ENCODE results near the gene ZNF469.

The ZNF469 gene

DNA sequence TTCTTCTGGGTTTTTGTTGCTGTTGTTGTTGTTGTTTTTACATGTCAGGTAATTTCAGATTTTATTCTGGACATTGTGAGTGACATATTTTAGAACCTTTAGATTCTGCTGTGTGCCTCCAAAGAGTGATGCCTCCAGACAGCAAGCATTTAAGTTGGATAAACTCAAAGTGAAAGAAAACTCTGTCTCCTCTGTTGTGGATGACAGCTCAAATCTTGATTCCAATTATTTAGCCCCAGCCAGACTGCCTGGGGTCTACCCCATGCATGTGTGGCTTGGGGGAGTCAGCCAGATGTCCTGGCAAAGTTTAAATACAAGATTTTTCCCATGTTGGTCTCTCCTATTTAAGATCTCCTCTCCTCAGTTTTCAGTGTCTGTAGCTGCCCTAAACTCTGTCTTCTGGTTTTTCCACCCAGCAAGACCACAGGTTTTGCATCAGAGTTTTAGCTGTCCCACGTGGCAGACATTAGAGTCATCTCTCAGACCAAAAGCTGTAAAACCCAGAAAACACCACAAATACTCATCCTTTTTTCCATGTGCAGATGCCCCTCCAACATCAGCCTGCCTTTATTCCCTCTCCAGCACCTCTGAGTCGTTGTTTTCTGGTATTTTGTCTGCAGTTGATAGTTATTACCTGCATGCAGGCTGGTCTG is 19.4 kb upstream of the ZNF469 start:
- no peak for DNase-seq

DNA sequence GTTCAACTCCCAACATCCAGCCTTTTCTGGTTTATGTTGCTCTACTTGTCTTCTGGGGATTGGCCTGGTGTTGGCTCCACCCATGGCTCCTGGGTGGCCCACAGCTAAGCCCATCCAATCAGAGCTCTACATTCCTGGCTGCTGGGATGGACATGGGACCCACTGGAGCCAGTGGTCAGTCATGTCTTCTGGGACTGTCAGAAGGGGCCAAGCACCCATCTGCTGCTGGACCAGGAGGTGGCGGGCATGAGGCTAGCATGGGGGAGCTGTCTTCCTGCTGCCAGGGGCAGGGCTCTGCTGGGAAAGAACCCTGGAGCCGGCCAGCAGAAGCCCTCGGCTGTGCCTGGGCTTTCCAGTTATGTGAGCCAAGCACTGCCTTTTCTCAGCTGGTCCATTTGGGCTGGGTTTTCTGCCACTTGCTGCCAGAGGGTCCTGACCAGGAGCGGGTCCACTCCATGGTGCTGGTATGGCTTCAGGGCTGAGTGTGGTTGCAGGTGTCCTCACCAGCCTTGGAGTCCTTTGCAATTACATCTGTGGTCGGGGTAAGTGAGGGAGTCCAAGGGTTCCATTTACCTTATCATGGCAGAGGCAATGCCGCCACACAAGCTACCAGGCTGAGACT is 17.4 kb upstream of the ZNF469 start:
- no peak for DNase-seq

DNA sequence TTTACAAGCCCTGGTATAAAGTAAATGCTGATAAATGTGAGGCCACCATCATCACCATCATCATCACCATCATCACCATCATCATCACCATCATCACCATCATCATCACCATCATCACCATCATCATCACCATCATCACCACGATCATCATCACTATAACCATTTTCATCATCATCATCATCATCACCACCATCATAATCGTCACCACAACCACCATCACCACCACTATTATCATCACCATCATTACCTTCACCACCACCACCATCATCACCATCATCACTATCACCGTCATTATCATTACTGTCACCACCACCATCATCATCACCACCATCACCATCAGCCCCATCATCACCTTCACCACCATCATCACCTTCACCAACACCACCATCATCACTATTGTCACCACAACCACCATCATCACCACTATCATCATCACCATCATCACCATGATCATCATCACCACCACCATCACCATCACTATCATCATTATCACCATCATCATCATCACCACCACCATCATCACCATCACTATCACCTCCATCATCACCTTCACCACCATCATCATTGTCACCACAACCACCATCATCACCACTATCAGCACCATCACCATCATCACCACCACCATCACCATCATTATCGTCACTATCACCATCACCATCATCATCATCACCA is 16.6 kb upstream of the ZNF469 start:
- DNase-seq = no peak

DNA sequence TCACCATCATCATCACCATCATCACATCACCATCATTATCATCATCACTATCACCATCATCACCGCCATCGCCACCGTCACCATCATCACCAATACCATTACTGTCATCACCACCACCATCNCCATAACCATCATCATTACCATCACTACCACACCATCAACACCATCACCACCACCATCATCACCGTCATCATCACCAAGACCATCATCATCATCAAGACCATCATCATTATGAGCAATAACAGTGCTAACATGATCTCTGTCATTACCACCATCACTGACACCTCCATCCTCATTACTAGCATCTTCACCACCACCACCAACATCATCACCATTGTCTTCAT is 16.1 kb upstream of the ZNF469 start:
- DNase-seq = no peak

DNA sequence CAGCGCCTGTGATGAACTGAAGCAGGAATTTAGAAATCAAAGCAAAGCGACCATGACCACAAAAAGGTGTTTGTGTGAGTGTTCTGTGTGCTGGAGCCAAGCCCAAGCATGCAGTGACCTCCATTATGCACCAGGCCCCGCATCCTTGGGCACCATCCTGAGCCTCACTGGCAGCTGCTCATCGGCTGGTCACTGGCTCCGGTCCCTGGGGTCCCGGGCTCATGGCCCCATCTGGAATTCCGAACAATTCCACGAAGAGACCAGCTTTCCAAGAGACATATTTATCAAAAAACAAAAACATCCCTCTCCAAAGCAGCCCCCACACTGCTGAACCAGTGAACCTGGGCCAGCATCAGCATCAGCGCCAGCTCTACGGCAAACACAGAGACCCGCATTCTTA is 15.2 kb upstream of the ZNF469 start:
- DNase-seq = no peak

DNA sequence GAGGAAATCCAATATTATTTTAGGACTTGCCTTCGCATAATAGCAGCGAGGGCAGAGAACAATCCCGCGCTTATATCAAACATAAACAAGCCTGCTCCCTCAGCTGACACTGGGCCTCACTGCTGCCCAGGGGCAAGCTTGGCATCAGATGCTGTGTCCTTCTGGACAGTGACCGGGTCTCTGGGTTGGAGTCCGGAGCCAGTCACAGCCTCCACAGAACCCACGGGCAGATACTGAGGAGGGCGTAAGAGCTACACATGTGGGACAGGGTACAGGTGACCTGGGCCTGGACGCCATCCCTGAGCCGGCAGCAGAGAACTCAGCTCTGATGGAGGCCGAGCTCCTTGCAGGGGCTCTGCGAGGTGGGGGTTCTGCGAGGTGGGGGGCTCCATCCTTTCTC is 14.7 kb upstream of the ZNF469 start:
- no peak for DNase-seq

DNA sequence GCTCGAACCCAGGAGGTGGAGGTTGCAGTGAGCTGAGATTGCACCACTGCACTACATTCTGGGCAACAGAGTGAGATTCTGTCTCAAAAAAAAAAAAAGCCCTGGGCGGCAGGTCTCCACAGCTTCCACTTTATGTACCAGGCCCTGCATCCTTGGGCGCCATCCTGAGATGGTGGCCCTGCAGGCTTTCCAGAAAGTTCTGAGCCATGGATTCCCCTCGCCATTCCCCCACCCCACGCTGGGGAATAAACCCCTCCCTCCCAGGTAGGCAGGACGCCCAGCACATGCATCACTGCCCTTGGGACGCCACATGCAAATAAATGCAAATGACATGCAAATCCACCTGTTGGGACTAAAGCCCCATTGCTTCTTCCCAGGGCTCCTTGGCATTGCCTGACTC is 13.8 kb upstream of the ZNF469 start:
- DNase-seq = no peak

DNA sequence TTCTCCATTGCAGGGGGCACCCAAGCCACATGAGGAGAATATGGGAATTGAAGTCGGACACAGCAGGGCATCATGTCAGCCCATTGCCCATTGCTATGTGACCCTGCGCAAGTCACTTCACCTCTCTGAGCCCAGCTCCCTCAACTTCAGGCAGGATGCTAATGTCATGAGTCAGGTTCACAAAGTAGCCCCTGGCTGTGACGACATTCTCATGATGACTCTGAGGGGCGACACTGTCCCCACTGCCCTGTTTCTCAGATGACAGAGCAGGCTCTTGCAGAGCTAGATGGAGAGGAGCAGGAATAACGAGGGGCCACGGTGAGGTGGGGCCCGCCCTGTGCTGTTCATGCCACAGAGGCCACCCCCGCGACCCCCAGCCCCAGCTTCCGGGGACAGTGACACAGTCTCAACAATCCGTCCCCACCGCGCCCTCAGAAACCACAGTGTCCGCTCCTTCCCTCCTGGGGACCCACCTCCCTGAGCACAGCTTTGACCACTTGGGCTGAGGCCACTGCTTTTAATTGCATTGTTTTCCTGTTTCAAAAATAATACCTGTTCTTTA is 13.2 kb upstream of the ZNF469 start:
- no peak for DNase-seq

DNA sequence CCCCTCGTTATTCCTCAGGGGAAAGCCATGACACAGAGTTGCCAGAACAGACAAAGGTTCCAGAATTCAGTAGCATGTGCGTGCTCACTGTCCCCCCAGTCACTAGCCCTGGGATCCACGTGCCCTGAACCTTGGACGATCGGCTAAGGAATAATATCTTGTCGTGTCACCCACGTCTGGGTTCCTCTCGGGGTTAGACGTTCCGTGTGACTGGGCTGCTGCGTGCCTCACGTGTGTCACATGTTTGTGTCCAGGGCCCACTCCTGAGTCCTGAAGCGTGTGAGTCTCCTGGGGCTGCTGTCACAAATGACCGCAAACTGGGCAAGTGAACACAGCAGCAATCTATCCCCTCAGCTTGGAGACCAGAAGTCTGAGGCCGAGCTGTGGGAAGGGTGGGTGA is 12.4 kb upstream of the ZNF469 start:
- DNase-seq = no peak

DNA sequence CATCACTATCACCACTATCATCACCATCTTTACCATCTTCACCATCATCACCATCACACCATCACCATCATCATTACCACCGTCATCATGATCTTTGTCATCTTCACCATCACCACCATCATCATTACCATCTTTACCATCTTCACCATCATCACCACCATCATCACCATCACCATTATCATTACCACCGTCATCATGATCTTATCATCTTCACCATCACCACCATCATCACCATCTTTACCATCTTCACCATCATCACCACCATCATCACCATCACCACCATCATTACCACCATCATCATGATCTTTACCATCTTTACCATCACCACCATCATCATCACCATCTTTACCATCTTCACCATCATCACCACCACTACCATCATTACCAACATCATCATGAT is 10.2 kb upstream of the ZNF469 start:
- no peak for DNase-seq

DNA sequence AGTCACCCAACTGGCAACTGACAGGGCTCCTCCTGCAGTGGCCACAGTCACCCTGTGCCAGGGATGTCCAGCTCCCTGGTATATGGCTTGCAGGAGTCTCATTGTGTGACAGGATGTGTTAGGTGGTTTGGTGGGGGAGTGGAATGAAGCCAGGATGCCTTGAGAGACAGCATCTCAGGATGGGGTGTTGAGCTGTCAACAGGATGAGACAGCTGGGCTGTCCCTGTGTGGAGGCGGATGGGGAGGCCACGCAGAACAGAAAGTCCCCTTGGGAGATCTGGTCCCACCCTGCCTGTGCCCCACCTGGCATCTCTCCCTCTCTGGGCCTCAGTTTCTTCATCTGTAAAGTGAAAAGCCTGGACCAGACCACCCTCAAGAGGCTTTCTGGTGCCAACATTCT is 9.5 kb upstream of the ZNF469 start:
- DNase-seq = no peak

DNA sequence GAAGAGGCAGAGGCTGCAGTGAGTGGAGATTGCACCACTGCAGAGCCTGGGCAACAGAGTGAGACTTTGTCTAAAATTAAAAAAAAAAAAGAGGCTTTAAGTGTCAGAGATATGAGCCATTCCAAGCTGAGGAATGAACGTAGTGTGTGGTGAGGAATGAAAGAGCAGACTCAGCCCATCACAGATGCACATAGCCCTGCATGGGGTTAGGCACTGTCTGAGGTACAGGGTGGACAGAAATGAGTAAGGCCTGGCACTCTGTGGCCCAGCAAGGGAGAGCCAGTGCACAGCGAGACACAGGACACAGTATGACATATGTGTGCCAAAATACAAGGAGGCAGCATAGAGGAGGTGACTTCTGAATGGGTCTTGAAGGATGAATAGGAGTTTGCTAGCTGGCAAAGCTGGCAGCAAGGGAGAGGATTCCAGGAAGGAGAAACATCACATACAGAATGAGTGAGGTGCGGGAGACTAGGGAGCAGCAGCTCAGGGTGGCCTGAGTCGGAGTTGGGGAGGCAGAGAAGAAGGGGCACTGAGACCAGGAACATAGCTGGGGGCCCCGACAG is 8.7 kb upstream of the ZNF469 start:
- no peak for DNase-seq

DNA sequence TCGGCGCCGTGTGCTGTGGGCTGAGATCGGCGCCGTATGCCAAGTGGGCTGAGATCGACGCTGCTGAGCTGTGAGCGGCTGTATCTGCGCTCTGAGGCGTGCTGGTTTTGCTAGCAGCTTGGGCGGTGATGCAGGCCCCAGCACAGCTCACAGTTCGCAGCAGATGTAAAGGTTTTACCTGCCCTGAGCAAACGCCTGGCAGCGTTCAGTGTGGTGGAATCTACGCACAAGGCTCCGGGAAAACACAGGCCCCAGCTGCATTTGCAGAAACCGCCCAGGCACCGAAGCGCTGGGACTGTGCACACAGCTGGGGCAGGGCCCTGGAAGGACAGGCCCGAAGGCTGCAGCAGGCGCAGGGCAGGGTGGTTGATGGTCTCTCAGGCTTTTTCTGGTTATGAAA is 8.0 kb upstream of the ZNF469 start:
- no peak for DNase-seq

DNA sequence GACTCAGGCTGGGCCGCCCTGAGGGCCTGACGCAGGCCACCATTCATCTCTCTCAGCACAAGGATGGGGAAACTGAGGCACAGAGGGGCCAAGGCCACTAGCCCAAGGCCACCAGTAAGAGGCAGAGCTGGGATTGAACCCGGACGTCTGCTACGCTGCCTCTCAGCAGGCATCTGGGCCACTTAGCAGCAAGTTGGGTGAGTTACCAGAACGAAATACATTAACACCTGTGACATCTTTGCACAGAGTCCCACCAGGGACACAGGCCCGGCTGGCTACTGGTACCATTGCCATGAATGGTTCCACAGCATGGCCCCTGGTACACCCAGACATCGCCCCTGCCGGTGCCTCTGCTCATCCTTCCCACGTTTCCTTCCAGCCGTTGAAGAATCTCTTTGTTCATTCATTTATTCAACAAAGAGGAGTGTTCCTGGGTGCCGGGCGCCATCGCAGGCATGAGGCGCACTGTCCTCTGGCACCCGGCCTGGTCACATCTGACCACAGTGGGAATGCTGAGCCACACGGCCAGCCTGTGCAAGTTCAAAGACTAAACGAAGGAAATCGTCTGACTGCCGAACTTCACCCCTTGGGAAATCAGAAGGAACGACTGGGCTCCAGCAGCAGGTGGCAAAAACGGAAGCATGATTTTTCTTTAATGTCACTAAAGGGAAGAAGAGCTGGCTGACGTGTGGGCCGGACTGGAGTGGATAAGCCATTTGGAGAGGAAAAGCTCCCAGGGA is 7.4 kb upstream of the ZNF469 start:
- no peak for DNase-seq

DNA sequence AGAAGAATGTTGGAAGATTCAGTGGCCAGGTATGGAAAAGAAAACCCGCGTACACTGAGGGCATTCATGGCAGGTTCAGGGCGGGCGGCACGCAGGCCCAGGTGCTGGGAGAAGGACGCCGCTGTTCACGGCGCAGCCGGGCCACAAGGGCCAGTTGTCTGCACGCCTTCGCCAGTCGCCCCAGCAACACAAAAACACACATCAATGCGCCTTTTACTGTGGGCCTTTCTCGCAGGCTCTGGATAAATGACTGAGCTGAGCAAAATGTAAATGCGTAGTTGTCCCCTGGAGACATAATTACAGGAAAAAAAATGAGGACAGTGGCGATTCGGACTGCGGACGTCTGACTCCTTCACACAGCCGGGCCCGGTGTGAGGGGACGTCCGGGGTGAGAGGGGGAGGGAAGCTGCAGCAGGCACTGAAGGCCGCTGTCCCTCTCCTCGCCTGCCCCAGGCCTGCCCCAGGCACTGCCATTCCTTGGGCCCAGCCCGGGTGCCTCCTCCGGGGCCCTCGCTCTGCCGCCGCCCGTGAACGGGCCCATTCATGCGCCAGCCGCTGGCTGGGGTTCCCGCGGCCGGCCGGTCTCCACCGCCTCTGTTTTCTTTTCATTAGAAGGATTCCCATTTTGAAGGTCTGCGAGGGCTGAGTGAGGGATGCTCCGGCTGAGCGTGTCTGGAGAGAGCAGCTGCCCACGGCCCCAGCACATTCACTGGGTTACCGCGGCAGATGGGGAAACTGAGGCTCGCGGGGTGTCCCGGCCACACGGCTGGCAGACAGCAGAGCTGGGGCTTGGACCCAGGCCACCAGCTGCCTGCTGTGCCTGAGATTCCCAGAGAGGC is 6.5 kb upstream of the ZNF469 start:
- DNase-seq = no peak

DNA sequence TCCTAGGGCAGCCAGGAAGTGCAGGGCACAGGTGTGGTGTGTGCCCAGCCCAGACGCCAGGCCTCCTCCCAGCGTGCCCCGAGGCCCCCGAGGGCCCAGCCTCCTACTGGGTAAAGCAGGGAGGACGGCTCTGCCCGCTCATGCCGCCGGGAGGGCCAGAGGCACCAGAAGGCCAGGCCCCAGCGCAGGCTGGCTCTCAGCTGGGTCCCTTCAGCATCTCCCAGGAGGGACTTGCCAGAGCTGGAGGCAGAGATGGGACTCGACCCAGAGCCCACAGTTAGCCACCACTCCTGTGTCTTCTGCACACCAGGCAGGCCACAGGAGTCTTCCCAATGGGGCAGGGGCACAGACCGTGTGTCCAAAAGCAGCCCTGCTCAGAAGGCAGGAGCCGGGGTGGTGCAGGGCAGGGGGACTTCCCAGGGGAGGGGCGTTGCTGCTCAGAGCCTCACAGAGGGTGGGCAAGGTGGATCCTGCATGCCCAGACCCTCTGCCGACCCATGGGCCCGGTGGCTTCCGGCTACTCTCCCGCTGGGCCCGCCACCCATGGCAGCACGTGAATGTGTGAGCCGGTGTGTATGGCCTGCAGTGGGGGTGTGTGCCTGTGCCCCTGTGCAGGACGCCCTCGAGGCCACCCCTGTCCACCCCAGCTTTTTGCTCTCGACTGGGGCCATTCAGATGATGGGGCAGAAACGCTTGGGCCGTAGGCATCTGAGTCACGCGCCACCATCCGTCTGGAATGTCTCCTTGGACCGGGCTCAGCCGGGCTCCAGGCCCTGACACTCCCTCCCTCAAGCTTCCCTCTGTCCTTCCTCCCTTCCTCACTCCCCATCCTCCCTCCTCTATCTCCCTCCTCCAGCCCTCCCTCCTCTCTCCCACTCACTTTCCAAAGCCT is 5.7 kb upstream of the ZNF469 start:
- no peak for DNase-seq

DNA sequence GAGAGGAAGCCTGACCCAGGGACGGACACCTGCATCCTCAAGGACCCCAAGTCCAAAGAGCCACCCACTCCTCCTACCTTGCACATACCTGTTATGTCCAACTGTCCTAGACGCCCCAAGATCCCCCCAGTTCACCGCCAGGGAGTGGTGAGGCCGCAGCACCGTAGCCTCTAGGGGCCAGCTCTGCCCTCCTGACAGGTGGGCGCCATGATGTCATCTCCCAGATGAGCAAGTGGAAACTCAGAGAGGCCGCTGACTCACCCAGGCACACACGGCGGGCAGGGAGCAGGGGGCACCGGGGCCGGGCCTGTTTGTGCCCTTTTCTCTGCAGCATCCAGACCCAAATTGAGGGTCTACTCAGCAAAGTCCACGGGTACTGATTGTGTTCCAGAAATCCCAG is 4.8 kb upstream of the ZNF469 start:
- no peak for DNase-seq

DNA sequence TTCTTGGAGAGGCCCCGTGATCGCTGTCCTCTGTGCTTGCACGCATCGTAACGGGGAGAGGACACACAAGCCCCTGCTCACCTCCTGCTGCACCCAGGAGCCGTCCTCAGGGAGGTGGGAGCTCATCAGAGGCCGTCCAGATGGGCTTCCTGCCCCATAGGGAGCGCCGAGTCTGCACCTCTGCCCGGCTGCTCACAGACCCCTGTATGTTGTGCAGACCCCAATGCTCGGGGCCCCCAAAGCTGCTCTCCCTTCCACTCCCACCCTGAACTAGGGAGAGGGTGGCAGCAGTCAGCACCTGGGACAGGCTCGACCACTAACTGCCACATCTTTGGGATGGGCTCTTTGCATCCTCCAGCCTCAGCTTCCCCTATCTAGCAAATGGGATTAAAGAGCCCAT is 4.4 kb upstream of the ZNF469 start:
- no peak for DNase-seq

DNA sequence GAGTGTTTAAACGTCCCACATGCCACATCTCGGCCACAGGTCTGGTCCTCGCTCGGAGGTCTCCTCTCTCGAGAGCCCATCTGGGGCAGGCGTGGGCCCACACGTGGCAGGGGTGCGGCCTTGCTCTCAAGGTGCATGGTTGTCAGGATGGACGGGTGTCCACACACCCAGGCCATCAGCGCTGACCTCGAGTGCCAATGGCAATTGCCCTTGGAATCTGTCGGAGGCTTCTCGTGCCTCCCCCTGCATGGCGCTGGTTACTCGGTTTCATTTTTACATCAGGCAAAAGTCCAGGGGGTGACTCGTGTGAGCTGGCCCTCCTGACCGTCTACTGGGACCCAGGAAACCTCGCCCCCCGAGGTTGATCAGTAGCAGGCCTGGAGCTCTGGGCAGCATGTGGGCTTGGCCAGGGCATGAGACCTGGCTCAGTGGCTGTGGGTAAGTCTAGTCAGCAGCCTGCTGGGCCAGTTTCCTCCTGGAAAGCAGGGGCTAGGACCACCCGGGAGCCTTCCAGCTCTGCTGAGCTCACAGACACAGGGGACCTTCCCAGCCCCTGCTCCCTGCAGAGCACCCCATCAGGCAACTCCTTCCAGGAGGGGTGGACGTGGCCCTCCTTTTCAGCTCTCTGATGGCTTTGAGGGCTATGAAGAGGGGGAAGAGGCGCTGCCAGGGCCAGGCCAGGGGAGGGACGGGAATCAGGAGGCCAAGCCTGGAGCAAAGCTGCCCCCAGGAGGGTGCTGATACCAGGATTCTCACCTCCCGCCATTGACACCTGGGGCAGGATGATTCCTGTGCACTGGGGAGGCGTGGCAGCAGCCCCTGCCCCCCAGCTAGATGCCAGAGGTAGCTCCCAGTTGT is 3.7 kb upstream of the ZNF469 start:
- no peak for DNase-seq

DNA sequence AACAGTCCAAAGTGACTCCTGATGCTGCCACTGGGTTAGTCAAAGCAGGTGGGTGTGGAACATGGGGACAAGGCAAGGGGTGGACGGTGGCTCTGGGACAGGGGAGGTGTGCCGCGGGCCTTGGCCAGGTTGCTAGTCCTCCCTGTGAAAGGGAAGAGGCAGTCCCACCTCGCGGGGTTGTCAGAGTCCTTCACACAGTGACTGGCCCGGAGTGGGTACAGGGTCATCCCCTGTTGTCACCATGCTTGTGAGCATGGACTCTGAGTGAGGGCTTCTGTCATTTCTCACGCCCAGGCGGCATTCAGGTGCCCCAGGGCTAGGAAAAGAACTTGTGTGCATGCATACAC is 3.1 kb upstream of the ZNF469 start:
- no peak for DNase-seq

DNA sequence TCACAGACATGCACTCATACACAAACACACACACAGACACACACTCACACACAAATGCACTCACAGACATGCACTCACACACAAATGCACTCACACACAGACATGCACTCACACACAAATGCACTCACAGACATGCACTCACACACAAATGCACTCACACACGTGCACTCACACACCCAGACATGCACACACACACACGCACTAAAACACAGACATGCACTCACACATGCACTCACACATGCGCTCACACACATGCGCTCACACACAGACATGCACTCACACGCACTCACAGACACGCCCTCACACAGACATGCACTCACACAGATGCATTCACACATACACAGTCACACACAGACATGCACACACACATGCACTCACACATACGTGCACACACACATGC is 2.7 kb upstream of the ZNF469 start:
- DNase-seq = no peak
